ENCODE measurements around the gene CHIT1. TPM values are rescaled to one million over a fixed set of nuclear protein-coding genes. Genes with fewer than 3 reads are reported as not detected.

CHIT1 gene
- total and polyA plus RNA-seq, 10 donors = 2.0 to 165 (median 6.7) TPM

- TF ChIP-seq POLR2AphosphoS5 (IDR thresholded peaks at IDR 0.05) (no peak), CTCF (IDR thresholded peaks at IDR 0.05 in 8 of 11, conservative IDR thresholded peaks at IDR 0.05 in 3 of 11) (no peak), POLR2A (IDR thresholded peaks at IDR 0.05) (no peak)
- DNase-seq = no peak
- Histone ChIP-seq H3K36me3 (peaks cover 0 to 8% (median 0%) of the 10 kb centered on the region in 6 donors), H3K4me1 (peaks cover 0 to 7% (median 0%) of the 10 kb centered on the region in 6 donors), H3K4me3 (no peak overlapping the region), H3K9me3 (no peaks in the 10 kb centered on the region), H3K27me3 (replicated peaks in 1 of 7) (peaks cover 0 to 36% (median 0%) of the 10 kb centered on the region in 7 donors), H3K27ac (no peak overlapping the region)
- intact Hi-C loops (cut with DNase I; ENCODE audit: low total_unique reads) = no loop called here
- 80 to 91% (median 86%) methylated on average over 9 of the region's 9 CpGs for WGBS, 5 donors
These were observed 1.9 kb downstream of the CHIT1 start for GRCh38 chr1:203227371-203228083.

- TF ChIP-seq CTCF (IDR thresholded peaks at IDR 0.05 in 8 of 11, conservative IDR thresholded peaks at IDR 0.05 in 3 of 11) (no peak), POLR2A (IDR thresholded peaks at IDR 0.05) (no peak), POLR2AphosphoS5 (IDR thresholded peaks at IDR 0.05) (no peak)
- H3K36me3 ChIP-seq = peaks cover 0 to 8% (median 0%) of the 10 kb centered on the region in 6 donors
- H3K9me3 ChIP-seq = no peaks in the 10 kb centered on the region
- H3K27ac ChIP-seq = no peak overlapping the region
- intact Hi-C loops (cut with DNase I; ENCODE audit: low total_unique reads) = no loop called here
- no peak for DNase-seq
- H3K4me3 ChIP-seq = no peak overlapping the region
- peaks cover 0 to 27% (median 0%) of the 10 kb centered on the region in 7 donors for H3K27me3 ChIP-seq (replicated peaks in 1 of 7)
- peaks cover 0 to 7% (median 0%) of the 10 kb centered on the region in 6 donors for H3K4me1 ChIP-seq
- WGBS, 5 donors = 36 to 54% (median 39%) methylated on average over 4 of the region's 4 CpGs
These were observed 4.4 kb downstream of the CHIT1 start for GRCh38 chr1:203225071-203225470.

GRCh38 chr1:203223012-203223775 is 6.3 kb downstream of the CHIT1 start:
- peak; percentile 54 for DNase-seq
- H3K4me1 ChIP-seq = peaks cover 0 to under 1% (median 0%) of the 10 kb centered on the region in 6 donors
- no peak for TF ChIP-seq POLR2AphosphoS5 (IDR thresholded peaks at IDR 0.05)
- TF ChIP-seq POLR2A (IDR thresholded peaks at IDR 0.05) = no peak
- no peak for TF ChIP-seq CTCF (IDR thresholded peaks at IDR 0.05 in 8 of 11, conservative IDR thresholded peaks at IDR 0.05 in 3 of 11)
- peaks cover 0 to 8% (median 0%) of the 10 kb centered on the region in 6 donors for H3K36me3 ChIP-seq
- H3K4me3 ChIP-seq = no peak overlapping the region
- H3K9me3 ChIP-seq = no peaks in the 10 kb centered on the region
- no peak overlapping the region for H3K27ac ChIP-seq
- intact Hi-C loops (cut with DNase I; ENCODE audit: low total_unique reads) = no loop called here
- 81 to 90% (median 84%) methylated on average over 16 to 18 of the region's 18 CpGs for WGBS, 5 donors
- peaks cover 0 to 15% (median 0%) of the 10 kb centered on the region in 7 donors for H3K27me3 ChIP-seq (replicated peaks in 1 of 7)

GRCh38 chr1:203219934-203220333 is 9.5 kb downstream of the CHIT1 start:
- Histone ChIP-seq H3K27ac (no peak overlapping the region), H3K4me1 (peaks cover 0 to 33% (median 15%) of the 10 kb centered on the region in 6 donors), H3K27me3 (replicated peaks in 1 of 7) (peaks cover 0 to 35% (median 5%) of the 10 kb centered on the region in 7 donors), H3K4me3 (no peak overlapping the region), H3K36me3 (peaks cover 0 to 8% (median 0%) of the 10 kb centered on the region in 6 donors), H3K9me3 (no peaks in the 10 kb centered on the region)
- 79 to 90% (median 85%) methylated on average over 7 to 8 of the region's 8 CpGs for WGBS, 5 donors
- DNase-seq = no peak
- TF ChIP-seq CTCF (IDR thresholded peaks at IDR 0.05 in 8 of 11, conservative IDR thresholded peaks at IDR 0.05 in 3 of 11) = no peak
- TF ChIP-seq POLR2AphosphoS5 (IDR thresholded peaks at IDR 0.05) = no peak
- TF ChIP-seq POLR2A (IDR thresholded peaks at IDR 0.05) = no peak
- intact Hi-C loops (cut with DNase I; ENCODE audit: low total_unique reads) = loop anchor here (5.0 kb wide), 1 partner anchor 103 kb away; no protein-coding TSS in a partner anchor
